GM06990 (cell line): ENCODE measurements around the gene SPDYE4.

ENCODE experiments used
- DNase-seq: peaks from one replicate; pipeline ENCODE4 v3.0.0-alpha.2; 2011; ENCODE audit not compliant: insufficient read length; ENCODE audit errors: extremely low read depth
- H3K27me3 ChIP-seq: replicated peaks from 2 replicates; pipeline ENCODE4 v1.6.0; 2011; ENCODE audit warnings: low read length; ENCODE audit not compliant: control insufficient read depth, insufficient read depth
- H3K36me3 ChIP-seq: 2 replicates; pipeline ENCODE4 v1.5.1; 2011; ENCODE audit warnings: low read length; ENCODE audit not compliant: control insufficient read depth, insufficient read depth
- H3K4me3 ChIP-seq: replicated peaks from 2 replicates; pipeline ENCODE4 v1.5.1; 2011; ENCODE audit warnings: low read depth, mild to moderate bottlenecking, control low read depth, low read length
- CTCF ChIP-seq: IDR thresholded peaks from 2 replicates; pipeline ENCODE4 v1.5.1; 2011; ENCODE audit warnings: low read length, control low read depth, mild to moderate bottlenecking, inconsistent platforms; ENCODE audit not compliant: insufficient read depth, poor library complexity, severe bottlenecking

SPDYE4 gene

GRCh38 chr17:8755590-8756255 lies 2.6 kb downstream of the SPDYE4 start:
- no peak for DNase-seq
- no peak for TF ChIP-seq CTCF
- Histone ChIP-seq H3K4me3 (no peak overlapping the region), H3K36me3 (no peaks in the 10 kb centered on the region), H3K27me3 (no peaks in the 10 kb centered on the region)

GRCh38 chr17:8754890-8755289 lies 3.5 kb downstream of the SPDYE4 start:
- no peak for TF ChIP-seq CTCF
- Histone ChIP-seq H3K36me3 (no peaks in the 10 kb centered on the region), H3K27me3 (no peaks in the 10 kb centered on the region), H3K4me3 (no peak overlapping the region)
- DNase-seq = no peak

- Histone ChIP-seq H3K36me3 (no peaks in the 10 kb centered on the region), H3K4me3 (no peak overlapping the region), H3K27me3 (no peaks in the 10 kb centered on the region)
- TF ChIP-seq CTCF = peak; percentile 62
- no peak for DNase-seq
Observed at GRCh38 chr17:8753976-8754440, 4.3 kb downstream of the SPDYE4 start.

- H3K36me3 ChIP-seq = no peaks in the 10 kb centered on the region
- TF ChIP-seq CTCF = no peak
- no peaks in the 10 kb centered on the region for H3K27me3 ChIP-seq
- H3K4me3 ChIP-seq = no peak overlapping the region
- DNase-seq = no peak
Observed at GRCh38 chr17:8753136-8753975, 5.0 kb downstream of the SPDYE4 start.

GRCh38 chr17:8749616-8750015 lies 8.7 kb downstream of the SPDYE4 start:
- Histone ChIP-seq H3K27me3 (no peaks in the 10 kb centered on the region), H3K4me3 (no peak overlapping the region)
- no peak for TF ChIP-seq CTCF

More at GRCh38 chr17:8749616-8750015, 8.7 kb downstream of the SPDYE4 start:
- no peaks in the 10 kb centered on the region for H3K36me3 ChIP-seq
- DNase-seq = no peak
